Measurements from ENCODE around the gene GBA2. TPM values are rescaled to one million over a fixed set of nuclear protein-coding genes. Genes with fewer than 3 reads are reported as not detected.

GBA2 gene
- total and polyA plus RNA-seq, 4 donors = 42.4 to 78.7 (median 46.2) TPM

DNA sequence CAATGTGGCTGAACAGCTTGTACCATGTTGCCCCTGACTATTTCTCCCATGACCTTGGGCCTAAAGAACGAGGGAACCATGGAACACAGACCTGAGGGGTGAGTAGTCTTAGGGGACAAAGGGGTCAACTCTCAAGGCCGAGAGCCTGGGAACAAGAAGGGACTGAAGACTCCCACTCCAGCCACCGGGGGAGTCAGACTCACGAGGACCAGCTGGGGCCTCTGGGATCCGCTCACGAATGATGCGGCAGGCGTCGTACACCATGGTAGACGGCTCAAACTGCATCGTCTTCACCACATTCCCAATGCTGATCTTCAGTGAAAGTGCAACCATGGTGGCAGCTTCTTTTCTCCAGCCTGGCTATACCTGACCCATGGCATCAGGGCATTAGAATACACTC lies 23.7 kb downstream of the GBA2 start:
- Histone ChIP-seq H3K27ac (ENCODE audit: low read depth in 1 of 2, low read length in 1 of 2) (no peak overlapping the region), H3K4me1 (ENCODE audit: control insufficient read depth in 5 of 5, insufficient read depth in 5 of 5, low read length in 5 of 5) (peaks cover 6 to 41% (median 25%) of the 10 kb centered on the region in 5 donors), H3K36me3 (ENCODE audit: control insufficient read depth in 4 of 4, insufficient read depth in 4 of 4, low read length in 4 of 4) (peaks cover 39 to 57% (median 50%) of the 10 kb centered on the region in 4 donors), H3K9me3 (ENCODE audit: control insufficient read depth in 4 of 4, insufficient read depth in 3 of 4, low read length in 3 of 4) (no peaks in the 10 kb centered on the region), H3K27me3 (ENCODE audit: control insufficient read depth in 3 of 3, insufficient read depth in 3 of 3, low read length in 2 of 3) (no peaks in the 10 kb centered on the region), H3K4me3 (no peak overlapping the region), H3K9ac (ENCODE audit: insufficient read depth in 1 of 2, low read length in 2 of 2) (no peak overlapping the region)
- WGBS, 2 donors = 96 to 97% methylated on average over 11 of the region's 11 CpGs
- ATAC-seq (ENCODE audit: insufficient read depth, low FRiP score) (no peak), DNase-seq (no peak)
- TF ChIP-seq, protein P1, sequence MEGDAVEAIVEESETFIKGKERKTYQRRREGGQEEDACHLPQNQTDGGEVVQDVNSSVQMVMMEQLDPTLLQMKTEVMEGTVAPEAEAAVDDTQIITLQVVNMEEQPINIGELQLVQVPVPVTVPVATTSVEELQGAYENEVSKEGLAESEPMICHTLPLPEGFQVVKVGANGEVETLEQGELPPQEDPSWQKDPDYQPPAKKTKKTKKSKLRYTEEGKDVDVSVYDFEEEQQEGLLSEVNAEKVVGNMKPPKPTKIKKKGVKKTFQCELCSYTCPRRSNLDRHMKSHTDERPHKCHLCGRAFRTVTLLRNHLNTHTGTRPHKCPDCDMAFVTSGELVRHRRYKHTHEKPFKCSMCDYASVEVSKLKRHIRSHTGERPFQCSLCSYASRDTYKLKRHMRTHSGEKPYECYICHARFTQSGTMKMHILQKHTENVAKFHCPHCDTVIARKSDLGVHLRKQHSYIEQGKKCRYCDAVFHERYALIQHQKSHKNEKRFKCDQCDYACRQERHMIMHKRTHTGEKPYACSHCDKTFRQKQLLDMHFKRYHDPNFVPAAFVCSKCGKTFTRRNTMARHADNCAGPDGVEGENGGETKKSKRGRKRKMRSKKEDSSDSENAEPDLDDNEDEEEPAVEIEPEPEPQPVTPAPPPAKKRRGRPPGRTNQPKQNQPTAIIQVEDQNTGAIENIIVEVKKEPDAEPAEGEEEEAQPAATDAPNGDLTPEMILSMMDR (IDR thresholded peaks at IDR 0.05; ENCODE audit: control extremely low read depth, extremely low read depth) = no peak

DNA sequence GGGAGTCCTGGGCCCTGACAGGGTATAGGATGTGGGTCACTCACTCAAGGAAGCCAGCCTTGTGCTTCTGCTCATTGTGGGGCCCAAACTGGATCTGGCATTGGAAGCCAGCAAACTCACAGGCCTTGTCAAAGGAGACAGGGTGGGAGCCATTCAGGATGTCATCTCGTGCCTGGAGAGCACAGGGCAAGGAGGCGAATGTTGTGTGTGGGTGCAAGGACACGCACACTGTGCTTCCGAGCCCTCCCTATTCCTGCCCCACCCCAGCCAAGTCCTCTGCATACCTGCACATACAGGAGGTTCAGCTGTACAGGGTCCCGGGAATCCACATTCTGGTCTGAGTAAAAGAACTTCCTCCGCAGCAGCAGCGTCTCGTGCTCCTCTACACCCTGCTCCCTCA lies 25.1 kb downstream of the GBA2 start:
- no peak for ATAC-seq (ENCODE audit: insufficient read depth, low FRiP score)
- peaks cover 0 to 26% (median 17%) of the 10 kb centered on the region in 5 donors for H3K4me1 ChIP-seq (ENCODE audit: control insufficient read depth in 5 of 5, insufficient read depth in 5 of 5, low read length in 5 of 5)
- 96% methylated on average over 8 of the region's 8 CpGs for WGBS, 2 donors
- H3K36me3 ChIP-seq (ENCODE audit: control insufficient read depth in 4 of 4, insufficient read depth in 4 of 4, low read length in 4 of 4) = peaks cover 52 to 71% (median 60%) of the 10 kb centered on the region in 4 donors
- no peaks in the 10 kb centered on the region for H3K9me3 ChIP-seq (ENCODE audit: control insufficient read depth in 4 of 4, insufficient read depth in 3 of 4, low read length in 3 of 4)
- TF ChIP-seq, protein P1 (IDR thresholded peaks at IDR 0.05; ENCODE audit: control extremely low read depth, extremely low read depth) = no peak
- no peak overlapping the region for H3K9ac ChIP-seq (ENCODE audit: insufficient read depth in 1 of 2, low read length in 2 of 2)
- no peak overlapping the region for H3K4me3 ChIP-seq
- no peak overlapping the region for H3K27ac ChIP-seq (ENCODE audit: low read depth in 1 of 2, low read length in 1 of 2)
- H3K27me3 ChIP-seq (ENCODE audit: control insufficient read depth in 3 of 3, insufficient read depth in 3 of 3, low read length in 2 of 3) = no peaks in the 10 kb centered on the region
- DNase-seq = no peak

DNA sequence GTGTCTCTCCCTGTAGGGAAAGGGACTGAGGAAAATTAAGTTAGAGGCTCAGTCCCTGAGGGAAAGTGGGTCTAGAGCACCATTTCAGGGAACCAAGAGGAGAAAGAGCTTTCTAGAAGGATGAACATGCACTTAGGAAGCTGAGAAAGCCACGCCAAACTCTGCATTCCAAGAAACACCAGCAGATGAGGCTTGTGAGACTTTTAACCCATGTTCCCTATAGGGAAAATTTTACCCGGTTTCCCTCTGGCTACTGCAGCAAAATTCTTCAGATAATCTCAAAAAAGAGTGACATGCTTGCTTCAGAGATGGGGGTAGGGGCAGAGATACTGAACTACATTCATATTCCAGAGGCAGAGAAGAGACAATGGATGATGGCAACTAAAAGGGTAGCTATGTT lies 25.6 kb downstream of the GBA2 start:
- no peak overlapping the region for H3K9ac ChIP-seq (ENCODE audit: insufficient read depth in 1 of 2, low read length in 2 of 2)
- ATAC-seq (ENCODE audit: insufficient read depth, low FRiP score) (no peak), DNase-seq (no peak)
- no peak overlapping the region for H3K27ac ChIP-seq (ENCODE audit: low read depth in 1 of 2, low read length in 1 of 2)
- H3K4me1 ChIP-seq (ENCODE audit: control insufficient read depth in 5 of 5, insufficient read depth in 5 of 5, low read length in 5 of 5) = peaks cover 0 to 21% (median 13%) of the 10 kb centered on the region in 5 donors
- no peaks in the 10 kb centered on the region for H3K27me3 ChIP-seq (ENCODE audit: control insufficient read depth in 3 of 3, insufficient read depth in 3 of 3, low read length in 2 of 3)
- no peak overlapping the region for H3K4me3 ChIP-seq
- TF ChIP-seq, protein P1 (IDR thresholded peaks at IDR 0.05; ENCODE audit: control extremely low read depth, extremely low read depth) = no peak
- H3K9me3 ChIP-seq (ENCODE audit: control insufficient read depth in 4 of 4, insufficient read depth in 3 of 4, low read length in 3 of 4) = no peaks in the 10 kb centered on the region
- peaks cover 57 to 75% (median 64%) of the 10 kb centered on the region in 4 donors for H3K36me3 ChIP-seq (ENCODE audit: control insufficient read depth in 4 of 4, insufficient read depth in 4 of 4, low read length in 4 of 4)
- 95 to 96% methylated on average over 2 of the region's 2 CpGs for WGBS, 2 donors

DNA sequence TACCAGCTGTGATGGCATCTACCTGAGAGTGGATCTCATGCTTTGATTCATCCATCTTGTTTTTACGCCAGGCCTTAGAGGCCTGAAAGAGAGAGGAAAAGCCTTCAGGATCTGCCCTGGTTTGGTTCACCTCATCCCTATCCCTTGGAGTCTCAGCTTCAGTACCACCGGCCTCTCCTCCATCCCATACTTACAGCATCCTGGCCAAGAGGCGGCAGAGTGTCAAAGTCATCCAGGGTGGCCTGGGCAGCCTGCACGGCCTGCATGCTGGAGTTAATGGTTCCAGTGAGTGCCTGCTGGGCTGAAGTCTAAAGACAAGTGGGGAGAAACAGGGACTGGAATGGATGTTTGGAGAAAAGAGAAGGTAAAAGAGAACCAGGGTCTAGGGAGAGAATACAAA lies 29.5 kb downstream of the GBA2 start:
- H3K36me3 ChIP-seq (ENCODE audit: control insufficient read depth in 4 of 4, insufficient read depth in 4 of 4, low read length in 4 of 4) = peaks cover 73 to 94% (median 87%) of the 10 kb centered on the region in 4 donors
- DNase-seq (no peak), ATAC-seq (ENCODE audit: insufficient read depth, low FRiP score) (no peak)
- H3K9me3 ChIP-seq (ENCODE audit: control insufficient read depth in 4 of 4, insufficient read depth in 3 of 4, low read length in 3 of 4) = no peaks in the 10 kb centered on the region
- H3K27ac ChIP-seq (ENCODE audit: low read depth in 1 of 2, low read length in 1 of 2) = no peak overlapping the region
- TF ChIP-seq, protein P1 (IDR thresholded peaks at IDR 0.05; ENCODE audit: control extremely low read depth, extremely low read depth) = no peak
- H3K27me3 ChIP-seq (ENCODE audit: control insufficient read depth in 3 of 3, insufficient read depth in 3 of 3, low read length in 2 of 3) = no peaks in the 10 kb centered on the region
- 96 to 97% methylated on average over 4 of the region's 4 CpGs for WGBS, 2 donors
- no peak overlapping the region for H3K4me3 ChIP-seq
- H3K4me1 ChIP-seq (ENCODE audit: control insufficient read depth in 5 of 5, insufficient read depth in 5 of 5, low read length in 5 of 5) = no peaks in the 10 kb centered on the region
- H3K9ac ChIP-seq (ENCODE audit: insufficient read depth in 1 of 2, low read length in 2 of 2) = no peak overlapping the region

Data from lung (tissue), 12 donors.